Gastrocnemius medialis (tissue), 4 donors: ENCODE data around the gene CTU2.

Experiments
- CTCF ChIP-seq, 5 experiments: fragments of 450-650 bp in 3 of 5; fragments of 200-600 bp in 2 of 5; sonication (generic) in 2 of 5; IDR thresholded peaks in 4 of 5; conservative IDR thresholded peaks in 1 of 5; 1 replicate in 4 of 5; 2 replicates in 1 of 5; pipeline ENCODE4 v1.5.1; 2016 to 2019; ENCODE audit warnings: antibody characterized with exemption in 5 of 5, mild to moderate bottlenecking in 3 of 5, moderate library complexity in 3 of 5
- POLR2A ChIP-seq, 2 donors: fragments of 450-650 bp; IDR thresholded peaks; one replicate each; pipeline ENCODE4 v1.6.1; 2017; ENCODE audit warnings: antibody characterized with exemption in 2 of 2, mild to moderate bottlenecking in 2 of 2, moderate library complexity in 2 of 2

DNA sequence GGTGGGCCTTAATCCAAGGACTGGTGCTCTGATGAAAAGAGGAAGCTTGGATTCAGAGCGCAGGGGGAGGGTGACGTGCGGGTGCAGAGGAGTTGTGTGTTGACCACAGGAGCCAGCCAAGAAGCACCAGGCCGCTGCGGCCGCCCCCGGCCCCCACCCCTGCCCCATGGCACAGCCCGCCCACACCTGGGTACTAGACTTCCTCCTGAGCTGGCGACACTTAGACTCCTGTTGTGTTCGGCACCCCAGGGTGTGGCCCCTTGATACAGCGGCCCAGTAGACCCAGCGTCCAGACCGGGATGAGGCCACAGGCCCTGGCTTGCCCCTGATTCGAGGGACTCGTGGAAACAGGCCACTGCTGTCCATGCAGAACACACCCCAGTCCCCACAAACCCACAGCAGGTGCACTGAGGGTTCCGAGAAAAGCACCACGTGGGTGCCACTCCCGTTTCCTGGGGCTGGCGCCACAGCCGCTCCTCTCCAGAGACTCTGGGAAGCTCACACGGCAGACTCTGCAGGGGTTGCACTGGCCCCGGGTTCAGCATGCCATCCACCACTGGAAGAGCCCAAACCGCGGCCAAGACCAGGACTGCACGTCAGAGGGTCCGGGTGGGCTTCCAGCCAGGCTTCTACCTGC lies 14.3 kb upstream of the CTU2 start:
- no peak for TF ChIP-seq CTCF (IDR thresholded peaks at IDR 0.05 in 4 of 5, conservative IDR thresholded peaks at IDR 0.05 in 1 of 5)
- TF ChIP-seq POLR2A (IDR thresholded peaks at IDR 0.05) = no peak
